Neural progenitor cell (in vitro differentiated cells): ENCODE results near the gene DNAJC1. TPM values are rescaled to one million over a fixed set of nuclear protein-coding genes. Genes with fewer than 3 reads are reported as not detected.
"Not testable (repeated sequence)": the region's sequence is repeated elsewhere in the genome, so short reads cannot be mapped to it uniquely, and the experiment has no call there.

Experiments used
- DNase-seq: peaks from one replicate; pipeline ENCODE4 v3.0.0-alpha.2; 2016; ENCODE audit warnings: low spot score
- H2AFZ ChIP-seq: fragments of 200-600 bp; sonication (generic); replicated peaks from 2 replicates; pipeline ENCODE4 v1.6.1; 2016; ENCODE audit warnings: antibody characterized with exemption
- H3F3A ChIP-seq: fragments of 200-600 bp; sonication (generic); 2 replicates; pipeline ENCODE4 v1.6.1; 2016; ENCODE audit warnings: antibody characterized with exemption, low read depth
- H3K27ac ChIP-seq: fragments of 200-600 bp; sonication (generic); 2 replicates; pipeline ENCODE4 v1.5.1; 2016; ENCODE audit warnings: mild to moderate bottlenecking
- H3K27me3 ChIP-seq: fragments of 200-600 bp; sonication (generic); 2 replicates; pipeline ENCODE4 v1.6.1; 2016; ENCODE audit warnings: mild to moderate bottlenecking, moderate library complexity
- H3K36me3 ChIP-seq: fragments of 200-600 bp; sonication (generic); 2 replicates; pipeline ENCODE4 v1.5.1; 2016
- H3K4me1 ChIP-seq: fragments of 200-600 bp; sonication (generic); 2 replicates; pipeline ENCODE4 v1.6.1; 2016; ENCODE audit warnings: mixed run types
- H3K4me2 ChIP-seq: fragments of 200-600 bp; sonication (generic); 2 replicates; pipeline ENCODE4 v1.6.1; 2016
- H3K4me3 ChIP-seq: fragments of 200-600 bp; sonication (generic); 2 replicates; pipeline ENCODE4 v1.5.1; 2016
- H3K79me2 ChIP-seq: fragments of 200-600 bp; sonication (generic); 2 replicates; pipeline ENCODE4 v1.6.1; 2016; ENCODE audit warnings: low read depth
- H3K9ac ChIP-seq: fragments of 200-600 bp; sonication (generic); 2 replicates; pipeline ENCODE4 v1.6.1; 2016
- H3K9me3 ChIP-seq: fragments of 200-600 bp; sonication (generic); 2 replicates; pipeline ENCODE4 v1.5.1; 2016; ENCODE audit warnings: low read depth
- H4K20me1 ChIP-seq: fragments of 200-600 bp; sonication (generic); 2 replicates; pipeline ENCODE4 v1.6.1; 2016; ENCODE audit warnings: low read depth
- H3K27ac Mint-ChIP-seq: 3 replicates; pipeline ENCODE4 v1.8.0; 2021; ENCODE audit warnings: mixed read lengths
- H3K27me3 Mint-ChIP-seq: 2 replicates; pipeline ENCODE4 v1.8.0; 2022; ENCODE audit warnings: low read depth, mild to moderate bottlenecking, inconsistent platforms, moderate library complexity, mixed read lengths; ENCODE audit not compliant: insufficient read depth
- H3K36me3 Mint-ChIP-seq: 3 replicates; pipeline ENCODE4 v1.8.0; 2021; ENCODE audit warnings: mixed read lengths
- H3K4me1 Mint-ChIP-seq: 3 replicates; pipeline ENCODE4 v1.8.0; 2021; ENCODE audit warnings: mixed read lengths
- H3K4me3 Mint-ChIP-seq: 3 replicates; pipeline ENCODE4 v1.8.0; 2021; ENCODE audit warnings: mild to moderate bottlenecking, moderate library complexity, mixed read lengths
- H3K9me3 Mint-ChIP-seq: 3 replicates; pipeline ENCODE4 v1.8.0; 2020; ENCODE audit warnings: mixed read lengths
- EZH2 ChIP-seq: fragments of 200-600 bp; sonication (generic); IDR thresholded peaks from 2 replicates; pipeline ENCODE4 v1.6.1; 2017; ENCODE audit warnings: antibody characterized with exemption, mild to moderate bottlenecking, moderate library complexity
- EZH2phosphoT487 ChIP-seq: fragments of 200-600 bp; sonication (generic); IDR thresholded peaks from 2 replicates; pipeline ENCODE4 v1.6.1; 2017; ENCODE audit warnings: antibody characterized with exemption
- total RNA-seq: library from RNA; depleted of rRNA; stranded (reverse); fragments of >200 nt; gene quantifications from 2 replicates; pipeline ENCODE4 v1.2.3, GENCODE V29; 2015; ENCODE audit warnings: low replicate concordance
- TF ChIP-seq, protein P1 (sequence below): fragments of 200-600 bp; sonication (generic); IDR thresholded peaks from 2 replicates; pipeline ENCODE4 v1.5.1; 2017; ENCODE audit warnings: antibody characterized with exemption, mild to moderate bottlenecking

The DNAJC1 gene
- total RNA-seq, 1 donor from 2014 or later = 55.3 TPM

DNA sequence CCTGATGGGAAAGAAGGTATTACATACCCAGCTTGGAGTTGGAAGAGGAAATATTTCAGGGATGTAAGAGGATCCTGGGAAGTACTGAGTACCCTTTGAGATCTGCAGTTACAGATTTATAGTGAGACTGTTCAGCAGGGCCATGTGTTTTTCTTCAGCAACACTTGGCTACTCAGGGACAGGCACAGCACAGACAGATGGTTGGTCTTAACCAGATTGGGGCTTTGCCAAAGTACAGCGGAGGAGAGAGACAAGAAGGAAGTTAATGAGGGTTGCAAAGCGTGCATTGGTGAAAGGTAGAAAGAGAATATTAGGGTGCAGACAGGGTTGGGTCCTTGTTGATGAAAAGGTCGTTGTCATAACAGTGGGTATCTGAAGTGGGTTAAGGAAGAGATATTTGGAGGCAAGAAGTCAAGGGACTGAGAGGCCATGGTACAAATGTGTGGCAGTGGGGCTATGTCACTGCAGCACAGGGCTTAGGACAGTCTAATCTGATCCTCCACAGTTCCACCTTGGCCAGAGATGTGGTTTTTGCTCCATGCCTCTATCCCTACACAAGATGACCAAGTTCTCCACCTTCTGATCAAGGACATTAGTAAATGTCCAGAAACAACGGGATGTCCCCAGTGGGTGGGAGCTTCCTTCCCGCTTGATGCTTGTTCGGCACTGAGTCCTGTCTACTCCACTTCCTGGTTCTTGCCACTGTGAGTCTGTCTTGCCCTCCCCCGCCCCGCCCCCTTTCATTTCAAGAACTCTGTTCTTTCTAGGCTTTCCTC, 18.9 kb upstream of the DNAJC1 start:
- no peak for DNase-seq
- peaks cover 4% of the 10 kb centered on the region for H3K9me3 ChIP-seq
- H3K4me1 ChIP-seq = no peaks in the 10 kb centered on the region
- H3K79me2 ChIP-seq = no peaks in the 10 kb centered on the region
- H3F3A ChIP-seq = no peaks in the 10 kb centered on the region
- H3K27me3 ChIP-seq = no peaks in the 10 kb centered on the region
- H3K27ac ChIP-seq = no peak overlapping the region
- no peak overlapping the region for H3K4me2 ChIP-seq
- H3K36me3 ChIP-seq = no peaks in the 10 kb centered on the region
- no peaks in the 10 kb centered on the region for H3K4me1 Mint-ChIP-seq
- H3K4me3 ChIP-seq = no peak overlapping the region
- H3K9ac ChIP-seq = no peak overlapping the region
- no peak overlapping the region for H3K27ac Mint-ChIP-seq
- no peak overlapping the region for H3K4me3 Mint-ChIP-seq
- H4K20me1 ChIP-seq = no peaks in the 10 kb centered on the region
- H3K36me3 Mint-ChIP-seq = no peaks in the 10 kb centered on the region
- TF ChIP-seq, protein P1, sequence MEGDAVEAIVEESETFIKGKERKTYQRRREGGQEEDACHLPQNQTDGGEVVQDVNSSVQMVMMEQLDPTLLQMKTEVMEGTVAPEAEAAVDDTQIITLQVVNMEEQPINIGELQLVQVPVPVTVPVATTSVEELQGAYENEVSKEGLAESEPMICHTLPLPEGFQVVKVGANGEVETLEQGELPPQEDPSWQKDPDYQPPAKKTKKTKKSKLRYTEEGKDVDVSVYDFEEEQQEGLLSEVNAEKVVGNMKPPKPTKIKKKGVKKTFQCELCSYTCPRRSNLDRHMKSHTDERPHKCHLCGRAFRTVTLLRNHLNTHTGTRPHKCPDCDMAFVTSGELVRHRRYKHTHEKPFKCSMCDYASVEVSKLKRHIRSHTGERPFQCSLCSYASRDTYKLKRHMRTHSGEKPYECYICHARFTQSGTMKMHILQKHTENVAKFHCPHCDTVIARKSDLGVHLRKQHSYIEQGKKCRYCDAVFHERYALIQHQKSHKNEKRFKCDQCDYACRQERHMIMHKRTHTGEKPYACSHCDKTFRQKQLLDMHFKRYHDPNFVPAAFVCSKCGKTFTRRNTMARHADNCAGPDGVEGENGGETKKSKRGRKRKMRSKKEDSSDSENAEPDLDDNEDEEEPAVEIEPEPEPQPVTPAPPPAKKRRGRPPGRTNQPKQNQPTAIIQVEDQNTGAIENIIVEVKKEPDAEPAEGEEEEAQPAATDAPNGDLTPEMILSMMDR = no peak
- TF ChIP-seq EZH2 (no peak), EZH2phosphoT487 (no peak)
- peaks cover 13% of the 10 kb centered on the region for H3K9me3 Mint-ChIP-seq
- H2AFZ ChIP-seq = no peak overlapping the region
- H3K27me3 Mint-ChIP-seq = no peaks in the 10 kb centered on the region

DNA sequence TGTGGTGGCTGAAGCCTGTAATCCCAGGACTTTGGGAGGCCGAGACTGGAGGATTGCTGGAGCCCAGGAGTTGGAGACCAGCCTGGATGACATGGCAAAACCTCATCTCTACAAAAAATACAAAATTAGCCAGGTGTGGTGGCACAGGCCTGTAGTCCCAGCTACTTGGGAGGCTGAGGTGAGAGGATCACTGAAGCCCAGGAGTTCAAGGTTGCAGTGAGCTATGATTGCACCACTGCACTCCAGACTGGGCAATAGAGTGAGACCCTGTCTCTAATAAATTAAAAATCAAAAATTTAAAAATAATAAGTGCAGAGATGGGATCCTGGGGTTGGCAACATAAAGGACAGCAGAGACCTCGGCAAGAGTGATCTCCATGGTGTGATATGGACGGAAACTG, 17.6 kb upstream of the DNAJC1 start:
- not testable (repeated sequence) for H3K36me3 ChIP-seq, H3K79me2 ChIP-seq, H3K4me1 ChIP-seq, H3F3A ChIP-seq, H3K9me3 ChIP-seq, H4K20me1 ChIP-seq, H3K36me3 Mint-ChIP-seq, H3K27me3 Mint-ChIP-seq, H2AFZ ChIP-seq, H3K4me2 ChIP-seq, DNase-seq, H3K9me3 Mint-ChIP-seq, H3K4me3 Mint-ChIP-seq, H3K27me3 ChIP-seq, H3K27ac Mint-ChIP-seq, H3K27ac ChIP-seq, H3K9ac ChIP-seq, H3K4me3 ChIP-seq, H3K4me1 Mint-ChIP-seq

DNA sequence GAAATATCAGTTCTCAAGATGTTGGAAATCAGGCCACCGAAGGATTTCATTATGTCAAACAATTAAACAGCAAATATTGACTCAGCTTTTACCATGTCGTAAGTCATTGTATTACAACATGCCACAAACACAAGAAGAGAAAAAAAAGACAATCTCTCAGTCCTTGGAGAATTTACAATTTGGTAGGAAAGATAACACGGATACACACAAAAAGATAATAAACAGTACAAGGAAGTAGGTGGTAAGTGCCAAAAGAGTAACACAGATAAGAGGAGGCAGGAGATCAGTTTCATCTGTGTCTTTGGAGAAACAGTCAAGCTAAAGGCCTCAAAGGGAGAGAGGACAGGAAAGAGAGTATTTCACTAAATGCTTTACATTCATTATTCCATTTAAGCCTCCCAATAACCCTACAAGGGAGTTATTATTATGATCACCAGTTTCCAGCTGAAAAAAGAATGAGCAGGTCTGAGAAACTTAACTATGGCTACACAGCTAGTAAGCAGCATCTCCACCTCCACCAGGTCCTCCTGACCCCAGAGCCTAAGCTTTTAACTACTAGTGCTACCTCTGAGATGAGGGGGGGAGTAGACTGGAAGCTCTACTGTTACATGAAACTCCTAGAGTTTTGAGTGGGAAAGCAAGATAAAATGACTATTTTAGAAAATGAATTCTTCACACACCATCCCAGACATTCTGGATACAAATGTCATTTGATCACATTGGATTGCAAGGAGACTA, 13.9 kb upstream of the DNAJC1 start:
- Histone ChIP-seq H3K4me2 (no peak overlapping the region), H2AFZ (no peak overlapping the region), H4K20me1 (no peaks in the 10 kb centered on the region), H3K79me2 (no peaks in the 10 kb centered on the region), H3K27me3 (no peaks in the 10 kb centered on the region), H3K36me3 (no peaks in the 10 kb centered on the region), H3K4me1 (no peaks in the 10 kb centered on the region), H3K9ac (no peak overlapping the region), H3K9me3 (peaks cover 4% of the 10 kb centered on the region), H3K4me3 (no peak overlapping the region), H3K27ac (no peak overlapping the region), H3F3A (no peaks in the 10 kb centered on the region)
- Mint-ChIP-seq H3K36me3 (no peaks in the 10 kb centered on the region), H3K27ac (no peak overlapping the region), H3K27me3 (no peaks in the 10 kb centered on the region), H3K4me3 (no peak overlapping the region), H3K4me1 (no peaks in the 10 kb centered on the region), H3K9me3 (peaks cover 2% of the 10 kb centered on the region)
- DNase-seq = no peak
- TF ChIP-seq, protein P1 = no peak
- TF ChIP-seq EZH2phosphoT487 (no peak), EZH2 (no peak)
